Colon (tissue), 2 donors: ENCODE results near the gene USP9Y.

Source experiments
- FAIRE-seq: peaks from 2 replicates; lab custom pipeline; 2012; peaks lifted over from hg19 to GRCh38; lab: Jason Lieb, UNC
- donor health status: control.
- donor health status: control.

The USP9Y gene

DNA sequence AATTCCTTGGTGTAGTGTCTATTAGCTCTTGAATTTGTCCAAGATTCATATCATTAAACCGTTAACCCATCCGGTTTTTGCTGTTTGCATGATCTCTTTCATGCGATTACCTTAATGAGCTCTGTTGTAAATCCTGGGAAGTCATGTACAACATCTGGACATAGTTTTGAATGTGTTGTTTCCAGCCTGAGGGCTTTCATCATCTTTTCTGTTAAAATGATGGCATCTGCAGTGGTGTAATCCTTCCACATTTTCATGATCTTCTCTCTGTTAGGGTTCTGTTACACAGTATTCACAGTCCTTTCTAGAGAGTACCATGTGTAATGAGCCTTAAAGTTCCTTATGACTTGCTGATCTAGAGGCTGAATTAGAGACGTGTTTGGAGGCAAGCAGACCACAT, 64.9 kb downstream of the USP9Y start:
- no peak for FAIRE-seq

DNA sequence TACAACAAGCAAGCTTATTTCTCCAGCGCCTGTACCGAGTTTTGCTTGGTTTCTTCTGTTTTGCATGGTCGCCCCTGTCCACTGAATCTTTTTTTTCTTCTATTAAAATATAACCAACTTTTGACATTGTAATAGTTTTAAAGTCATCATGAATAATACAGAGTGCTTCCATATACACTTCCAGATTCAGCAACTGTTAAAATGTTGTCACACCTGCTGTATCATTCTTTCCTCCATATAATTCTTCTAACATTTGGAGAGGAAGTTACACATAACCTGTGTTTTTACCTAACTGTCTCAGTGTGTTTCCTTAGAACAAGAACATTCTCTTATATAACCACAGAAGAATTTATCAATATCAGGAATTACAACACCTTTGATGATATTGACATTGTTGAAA, 83.5 kb downstream of the USP9Y start:
- no peak for FAIRE-seq

DNA sequence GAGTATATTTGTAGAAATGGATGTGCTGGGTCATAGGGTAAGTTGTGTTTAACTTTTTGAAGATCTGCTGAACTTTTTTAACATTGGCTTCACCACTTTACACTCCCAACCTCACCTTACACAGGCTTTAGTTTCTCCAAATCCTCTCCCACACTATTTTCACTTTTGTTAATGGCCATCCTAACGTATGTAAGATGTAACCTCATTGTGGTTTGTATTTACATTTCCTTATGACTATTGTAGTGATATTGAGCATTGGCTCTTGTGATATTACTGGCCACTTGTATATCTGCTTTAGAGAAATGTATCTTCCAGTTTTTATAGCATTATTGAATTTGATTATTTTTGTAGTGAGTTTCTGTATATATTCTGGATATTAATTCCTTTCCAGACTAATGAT, 93.0 kb downstream of the USP9Y start:
- FAIRE-seq: no peak

GRCh38 chrY:12808046-12808445, 107.0 kb downstream of the USP9Y start:
- no peak for FAIRE-seq

DNA sequence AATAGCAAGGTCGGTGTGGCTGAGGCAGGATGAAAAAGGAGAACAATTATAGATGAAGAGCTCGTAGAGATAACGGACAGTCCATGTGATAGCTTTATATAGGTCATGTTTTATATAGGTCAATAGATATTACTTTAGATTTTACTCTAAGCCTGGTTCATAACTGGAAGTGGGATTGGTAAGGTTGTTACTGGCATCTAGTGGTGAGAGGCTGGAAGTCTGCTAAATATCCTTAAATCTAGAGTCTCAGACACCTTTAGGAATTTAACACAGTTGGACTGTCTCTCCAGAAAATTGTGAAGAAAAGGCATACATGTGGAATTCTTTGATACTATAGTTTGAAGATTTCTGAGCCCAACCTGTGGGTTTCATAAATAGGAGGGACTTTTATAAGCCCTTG, 108.0 kb downstream of the USP9Y start:
- FAIRE-seq: no peak

DNA sequence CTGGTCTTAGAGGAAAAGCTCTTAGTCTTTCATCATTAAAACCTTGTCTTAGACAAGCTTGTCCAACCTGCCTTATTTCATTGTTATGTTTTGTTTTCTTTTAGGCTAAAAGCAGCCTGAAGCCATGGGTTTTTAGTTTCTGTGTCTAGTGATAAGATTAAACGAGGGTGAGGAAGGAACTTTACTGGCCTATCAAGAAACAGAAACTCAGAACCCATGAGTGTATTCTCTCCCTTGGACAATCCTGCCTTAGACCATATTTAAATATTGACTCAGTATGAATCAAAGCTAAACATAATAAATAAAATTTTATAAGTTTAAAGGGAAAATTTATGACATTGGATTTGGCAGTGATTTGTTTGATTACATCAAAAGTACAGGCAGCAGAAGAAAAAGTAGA, 122.4 kb downstream of the USP9Y start:
- no peak for FAIRE-seq

DNA sequence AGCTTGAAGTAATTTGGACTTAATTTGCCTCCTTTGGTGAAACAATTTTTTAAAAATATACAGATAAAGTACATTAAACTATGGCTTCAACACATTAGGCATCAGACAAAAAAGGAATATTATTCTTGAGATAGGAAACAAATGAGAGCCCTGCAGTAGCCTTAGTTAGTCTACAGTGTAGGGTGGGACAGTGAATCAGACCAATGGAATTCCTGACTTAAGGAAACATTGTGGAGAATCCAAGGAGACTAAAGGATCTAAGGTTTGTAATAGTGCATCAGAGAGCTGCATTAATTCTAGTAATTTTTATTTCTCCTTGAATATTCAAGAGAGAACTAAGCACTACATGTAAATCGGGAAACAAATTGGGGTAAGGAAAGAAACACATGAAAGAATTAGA, 125.8 kb downstream of the USP9Y start:
- no peak for FAIRE-seq

- no peak for FAIRE-seq
These were observed 132.3 kb downstream of the USP9Y start for GRCh38 chrY:12833284-12833683.

DNA sequence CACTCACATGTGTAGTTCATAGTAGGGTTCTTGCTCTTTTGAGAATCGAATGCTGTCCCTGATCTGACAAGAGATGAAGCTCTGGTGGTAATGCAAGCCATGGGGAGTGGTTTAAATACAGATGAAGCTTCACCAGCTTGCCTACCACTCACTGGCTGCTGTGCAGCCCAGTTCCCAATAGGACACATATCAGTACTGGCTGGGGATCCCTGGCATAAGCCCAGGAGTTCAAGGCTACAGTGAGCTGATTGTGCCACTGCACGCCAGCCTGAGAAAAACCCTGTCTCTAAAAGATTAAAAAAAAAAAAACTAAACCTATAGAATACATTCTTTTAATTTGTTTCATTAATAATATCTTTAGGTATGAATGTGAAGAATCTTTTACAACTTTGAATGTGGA, 136.5 kb downstream of the USP9Y start:
- FAIRE-seq: no peak

GRCh38 chrY:12841368-12841767, 140.3 kb downstream of the USP9Y start:
- FAIRE-seq: no peak

GRCh38 chrY:12846793-12847192, 145.8 kb downstream of the USP9Y start:
- FAIRE-seq: no peak

GRCh38 chrY:12855791-12856275, 154.8 kb downstream of the USP9Y start:
- no peak for FAIRE-seq

DNA sequence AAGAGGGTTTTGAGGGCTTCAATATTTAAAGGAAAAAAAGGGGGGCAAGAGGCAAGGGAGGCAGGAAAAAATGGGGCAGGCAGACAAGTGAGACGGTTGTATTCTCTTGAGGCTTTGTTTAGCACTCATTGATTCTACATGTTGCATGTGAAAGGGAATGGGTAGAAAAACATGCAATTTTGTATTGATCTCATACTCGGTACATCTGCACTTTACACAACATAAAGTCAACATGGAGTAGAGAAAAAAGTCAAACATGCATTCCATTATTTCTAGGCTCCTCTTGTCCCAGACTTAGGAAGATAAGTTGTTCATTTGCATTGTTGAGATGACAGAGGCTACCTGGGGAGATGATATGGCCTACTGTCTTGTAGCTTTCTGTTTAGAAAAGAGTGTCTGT, 166.9 kb downstream of the USP9Y start:
- FAIRE-seq: no peak

- no peak for FAIRE-seq
These were observed 195.9 kb downstream of the USP9Y start for GRCh38 chrY:12896973-12897372.

- FAIRE-seq: no peak
These were observed 197.6 kb downstream of the USP9Y start for GRCh38 chrY:12898604-12899003.

GRCh38 chrY:12904618-12905516, 203.8 kb downstream of the USP9Y start, which contains the start of gene DDX3Y:
Gene DDX3Y, plus strand, starts transcription at chrY:12904868. Its CDS starts 69 bp downstream, at chrY:12904937.
- FAIRE-seq: no peak

DNA sequence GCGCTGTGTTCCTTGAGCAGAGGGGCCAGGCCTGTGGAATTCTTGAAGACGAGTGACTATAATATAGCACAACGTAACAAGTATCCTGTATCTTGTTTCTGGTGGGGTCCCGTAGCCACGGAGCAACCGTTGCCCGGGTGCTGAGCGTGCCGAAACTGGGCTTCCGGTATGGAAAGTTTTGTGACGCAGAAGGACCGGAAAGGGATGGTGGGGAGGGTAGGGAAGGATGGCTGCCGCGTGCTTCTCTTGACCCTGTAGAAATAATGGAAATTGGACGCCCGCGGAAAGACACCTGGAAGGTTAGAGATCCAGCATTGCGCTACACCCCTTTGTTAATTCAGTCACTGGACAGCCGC, 204.5 kb downstream of the USP9Y start:
- no peak for FAIRE-seq

- no peak for FAIRE-seq
These were observed 204.9 kb downstream of the USP9Y start for GRCh38 chrY:12905895-12906294.
